ENCODE data around the gene NIBAN1. TPM values are rescaled to one million over a fixed set of nuclear protein-coding genes. Genes with fewer than 3 reads are reported as not detected.
"Not testable (repeated sequence)": the region's sequence is repeated elsewhere in the genome, so short reads cannot be mapped to it uniquely, and the experiment has no call there.

Gene NIBAN1
- total and polyA plus RNA-seq, 2 donors (not counting 3 experiments of a cell fraction or from before 2014, with no cell fraction given): 0.23 to 2.8 TPM

- intact Hi-C loops (cut with micrococcal nuclease) (no loop called here), dilution Hi-C loops (cut with MboI; ENCODE audit: extremely low pct_ligation_motif_present, low sequenced_read_pairs) (no loop called here)
- DNase-seq (ENCODE audit: low read depth, low spot score) (no peak), FAIRE-seq (no peak)
- Histone ChIP-seq H3K9me3 (replicated peaks; ENCODE audit: control insufficient read depth, insufficient read depth, low read length) (no peaks in the 10 kb centered on the region), H3K4me2 (ENCODE audit: insufficient read depth, low read length) (no peak overlapping the region), H3K9me1 (replicated peaks; ENCODE audit: control insufficient read depth, extremely low read depth, insufficient read depth, low read length) (no peaks in the 10 kb centered on the region), H3K79me2 (ENCODE audit: control insufficient read depth, insufficient read depth, low read length) (no peaks in the 10 kb centered on the region), H3K27me3 (ENCODE audit: control insufficient read depth in 2 of 2, insufficient read depth in 2 of 2, low read length in 2 of 2) (peaks cover 0 to 2% of the 10 kb centered on the region in 2 experiments), H3K36me3 (ENCODE audit: control insufficient read depth in 2 of 2, extremely low read depth in 1 of 2, insufficient read depth in 2 of 2, low read length in 2 of 2) (no peaks in the 10 kb centered on the region), H3K9ac (replicated peaks; ENCODE audit: extremely low read depth, insufficient read depth, low read length) (no peak overlapping the region), H2AFZ (ENCODE audit: low read depth, low read length) (no peak overlapping the region), H3K27ac (ENCODE audit: insufficient read depth, low read depth, low read length) (no peak overlapping the region), H4K20me1 (replicated peaks; ENCODE audit: control insufficient read depth, extremely low read depth, insufficient read depth, low read length) (no peaks in the 10 kb centered on the region), H3K4me1 (ENCODE audit: control insufficient read depth, extremely low read depth, insufficient read depth, low read length) (no peaks in the 10 kb centered on the region), H3K4me3 (replicated peaks in 1 of 3; ENCODE audit: insufficient read depth in 1 of 3, low read depth in 1 of 3, low read length in 3 of 3) (no peak overlapping the region)
- POLR2A ChIA-PET: interaction anchor here (0.6 kb wide), 1 partner anchor 1257 kb away, joined by 3 read pairs; no protein-coding TSS in a partner anchor
- BruUV-seq (replicated peaks): no TSS peak
- CTCF ChIA-PET: interaction anchor here (1.1 to 1.8 kb wide), 2 partner anchors 22 to 162 kb away, joined by 3 to 4 read pairs; no protein-coding TSS in a partner anchor
- no peak for TF ChIP-seq FOS (IDR thresholded peaks at IDR 0.05; ENCODE audit: borderline replicate concordance, insufficient read depth, low read length)
- no peak for TF ChIP-seq GATA2 (IDR thresholded peaks at IDR 0.05; ENCODE audit: insufficient read depth, insufficient read length, low read depth, low read length)
- TF ChIP-seq EZH2 (IDR thresholded peaks at IDR 0.05; ENCODE audit: borderline replicate concordance, low read depth, low read length, severe bottlenecking): no peak
- no peak for TF ChIP-seq POLR2A (IDR thresholded peaks at IDR 0.05; ENCODE audit: low read depth, low read length)
- TF ChIP-seq CTCF (IDR thresholded peaks at IDR 0.05; ENCODE audit: extremely low read depth in 1 of 2, insufficient read depth in 1 of 2, low read depth in 1 of 2, low read length in 2 of 2): no peak
- no peak for TF ChIP-seq JUN (IDR thresholded peaks at IDR 0.05; ENCODE audit: borderline replicate concordance, insufficient read depth, insufficient read length, low read depth)
- no peak for TF ChIP-seq MYC (IDR thresholded peaks at IDR 0.05; ENCODE audit: low read depth, low read length)
- TF ChIP-seq POLR2AphosphoS5 (IDR thresholded peaks at IDR 0.05; ENCODE audit: insufficient read depth, low read depth, low read length): no peak
- no peak for TF ChIP-seq MAX (IDR thresholded peaks at IDR 0.05; ENCODE audit: insufficient read depth, insufficient read length)
Observed at GRCh38 chr1:185008838-185009237, 34.5 kb upstream of the NIBAN1 start.

GRCh38 chr1:185001312-185001880 lies 27.1 kb upstream of the NIBAN1 start:
- FAIRE-seq; H3K79me2 ChIP-seq (ENCODE audit: control insufficient read depth, insufficient read depth, low read length); H3K9me1 ChIP-seq (replicated peaks; ENCODE audit: control insufficient read depth, extremely low read depth, insufficient read depth, low read length); H3K27ac ChIP-seq (ENCODE audit: insufficient read depth, low read depth, low read length); intact Hi-C loops (cut with micrococcal nuclease); H3K9me3 ChIP-seq (replicated peaks; ENCODE audit: control insufficient read depth, insufficient read depth, low read length); H3K4me3 ChIP-seq (replicated peaks in 1 of 3; ENCODE audit: insufficient read depth in 1 of 3, low read depth in 1 of 3, low read length in 3 of 3); H3K4me2 ChIP-seq (ENCODE audit: insufficient read depth, low read length); H3K27me3 ChIP-seq (ENCODE audit: control insufficient read depth in 2 of 2, insufficient read depth in 2 of 2, low read length in 2 of 2); H3K9ac ChIP-seq (replicated peaks; ENCODE audit: extremely low read depth, insufficient read depth, low read length); H3K36me3 ChIP-seq (ENCODE audit: control insufficient read depth in 2 of 2, extremely low read depth in 1 of 2, insufficient read depth in 2 of 2, low read length in 2 of 2); H3K4me1 ChIP-seq (ENCODE audit: control insufficient read depth, extremely low read depth, insufficient read depth, low read length); H2AFZ ChIP-seq (ENCODE audit: low read depth, low read length); H4K20me1 ChIP-seq (replicated peaks; ENCODE audit: control insufficient read depth, extremely low read depth, insufficient read depth, low read length); DNase-seq (ENCODE audit: low read depth, low spot score); dilution Hi-C loops (cut with MboI; ENCODE audit: extremely low pct_ligation_motif_present, low sequenced_read_pairs); CTCF ChIA-PET; BruUV-seq (replicated peaks); POLR2A ChIA-PET: not testable (repeated sequence)

- H3K4me3 ChIP-seq (replicated peaks in 1 of 3; ENCODE audit: insufficient read depth in 1 of 3, low read depth in 1 of 3, low read length in 3 of 3); H4K20me1 ChIP-seq (replicated peaks; ENCODE audit: control insufficient read depth, extremely low read depth, insufficient read depth, low read length); DNase-seq (ENCODE audit: low read depth, low spot score); H3K9me3 ChIP-seq (replicated peaks; ENCODE audit: control insufficient read depth, insufficient read depth, low read length); H3K27me3 ChIP-seq (ENCODE audit: control insufficient read depth in 2 of 2, insufficient read depth in 2 of 2, low read length in 2 of 2); H2AFZ ChIP-seq (ENCODE audit: low read depth, low read length); intact Hi-C loops (cut with micrococcal nuclease); POLR2A ChIA-PET; FAIRE-seq; H3K4me1 ChIP-seq (ENCODE audit: control insufficient read depth, extremely low read depth, insufficient read depth, low read length); H3K27ac ChIP-seq (ENCODE audit: insufficient read depth, low read depth, low read length); dilution Hi-C loops (cut with MboI; ENCODE audit: extremely low pct_ligation_motif_present, low sequenced_read_pairs); BruUV-seq (replicated peaks); H3K4me2 ChIP-seq (ENCODE audit: insufficient read depth, low read length); H3K79me2 ChIP-seq (ENCODE audit: control insufficient read depth, insufficient read depth, low read length); H3K36me3 ChIP-seq (ENCODE audit: control insufficient read depth in 2 of 2, extremely low read depth in 1 of 2, insufficient read depth in 2 of 2, low read length in 2 of 2); H3K9me1 ChIP-seq (replicated peaks; ENCODE audit: control insufficient read depth, extremely low read depth, insufficient read depth, low read length); H3K9ac ChIP-seq (replicated peaks; ENCODE audit: extremely low read depth, insufficient read depth, low read length): not testable (repeated sequence)
- CTCF ChIA-PET: interaction anchor here (1.1 kb wide), 1 partner anchor 681 kb away, joined by 4 read pairs; no protein-coding TSS in a partner anchor
Observed at GRCh38 chr1:184999974-185000373, 25.7 kb upstream of the NIBAN1 start.

All from endothelial cell of umbilical vein (primary cell).